Stimulated activated CD4-positive, alpha-beta T cell treated with anti-CD3 and anti-CD28 coated beads, Interleukin-15, amount 100 ng/mL, for 48 hours (primary cell): ENCODE data around the gene HTR1B.

ENCODE experiments used
- DNase-seq, 2 donors: peaks; one replicate each; pipeline ENCODE4 v3.0.0-alpha.2; 2020; ENCODE audit warnings: low read depth in 2 of 2

The HTR1B gene

GRCh38 chr6:77463308-77463860, at the start of gene HTR1B:
Gene HTR1B, minus strand, starts transcription at chr6:77463491. Its CDS starts 88 bp downstream, at chr6:77463403.
- no peak for DNase-seq

- no peak for DNase-seq
Observed at GRCh38 chr6:77512554-77512953, 49.3 kb upstream of the HTR1B start.

DNA sequence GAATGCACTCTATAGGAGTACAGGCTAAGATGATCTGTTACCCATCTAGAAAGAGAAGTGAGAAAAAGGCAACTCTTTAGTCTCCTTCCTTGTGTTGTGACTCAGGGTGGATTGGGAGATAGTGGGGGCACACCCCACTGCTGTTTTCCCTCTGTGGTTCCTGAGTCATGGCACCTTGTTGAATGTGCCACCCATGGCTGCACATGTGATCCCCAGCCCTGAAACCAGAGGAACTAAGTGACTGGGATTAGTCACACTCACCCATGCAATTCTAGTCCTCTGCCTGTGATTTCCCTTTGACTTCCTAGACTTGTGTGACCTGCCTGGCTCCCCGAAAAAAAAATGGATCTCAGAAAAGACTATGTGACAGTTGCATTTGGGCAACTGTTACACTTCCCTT, 48.6 kb upstream of the HTR1B start:
- no peak for DNase-seq

GRCh38 chr6:77502981-77503380, 39.7 kb upstream of the HTR1B start:
- no peak for DNase-seq

- no peak for DNase-seq
Observed at GRCh38 chr6:77492530-77492929, 29.2 kb upstream of the HTR1B start.

- no peak for DNase-seq
Observed at GRCh38 chr6:77487808-77488425, 24.6 kb upstream of the HTR1B start.

DNA sequence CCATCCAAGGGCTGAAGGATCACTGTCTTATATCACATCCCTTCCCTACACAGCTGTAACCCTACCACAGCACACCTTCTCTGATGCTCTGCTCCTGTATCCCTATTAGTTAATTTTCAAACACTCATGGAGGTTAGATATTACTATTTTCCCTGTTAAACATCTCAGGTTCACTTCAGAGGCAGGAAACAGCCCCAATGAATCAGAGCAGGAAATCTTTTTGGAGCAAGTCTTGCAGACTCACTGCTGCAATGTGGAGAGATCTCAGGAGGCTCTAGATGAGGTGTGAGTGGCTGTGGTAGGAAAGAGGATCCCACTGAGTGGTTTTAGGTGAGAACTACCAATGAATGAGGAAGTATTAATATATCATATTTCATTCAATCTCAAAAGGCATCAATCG, 19.7 kb upstream of the HTR1B start:
- no peak for DNase-seq

DNA sequence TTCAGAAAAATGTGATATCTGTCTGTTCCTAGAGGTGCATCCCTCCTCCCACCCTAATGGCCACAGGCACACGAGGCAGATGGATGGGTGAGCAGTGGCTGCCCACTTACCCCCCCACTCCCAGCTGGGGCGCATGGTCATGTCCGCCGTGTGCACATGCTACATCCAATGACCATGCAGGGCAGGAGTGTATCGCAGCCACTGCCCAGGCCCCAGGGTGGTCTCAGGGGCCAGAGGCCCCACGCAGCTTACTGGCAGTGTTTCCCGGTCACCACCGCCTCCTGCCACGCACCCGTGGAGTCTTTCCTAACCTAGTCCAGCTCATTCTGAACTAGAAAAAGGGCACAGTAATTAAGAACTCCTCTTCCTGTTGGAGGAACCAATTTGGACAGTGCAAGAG, 11.7 kb upstream of the HTR1B start:
- DNase-seq: no peak

GRCh38 chr6:77474286-77474956, 11.1 kb upstream of the HTR1B start:
- no peak for DNase-seq

GRCh38 chr6:77470983-77471382, 7.7 kb upstream of the HTR1B start:
- DNase-seq: no peak

DNA sequence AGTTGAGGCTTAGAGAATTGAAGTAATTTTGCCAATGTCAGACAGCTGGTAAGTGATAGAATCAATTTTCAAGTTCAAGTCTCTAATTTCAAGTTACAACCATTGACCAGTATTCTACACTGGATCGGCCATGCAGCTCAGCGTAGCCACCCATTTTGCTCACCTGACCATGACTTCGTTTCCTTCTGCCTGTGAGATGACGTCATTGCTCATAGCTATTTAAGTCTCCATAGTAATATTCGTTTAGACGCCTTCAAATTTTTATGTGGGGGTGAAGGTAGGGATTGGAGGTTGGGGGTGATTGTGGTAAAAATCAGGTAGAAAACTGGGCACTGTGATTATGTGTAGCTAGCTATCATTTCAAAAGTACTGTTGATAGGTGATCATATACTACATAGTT, 5.6 kb upstream of the HTR1B start:
- DNase-seq: no peak

- DNase-seq: no peak
Observed at GRCh38 chr6:77466451-77467437, 3.5 kb upstream of the HTR1B start.

GRCh38 chr6:77466055-77466450, 2.8 kb upstream of the HTR1B start:
- DNase-seq: no peak

DNA sequence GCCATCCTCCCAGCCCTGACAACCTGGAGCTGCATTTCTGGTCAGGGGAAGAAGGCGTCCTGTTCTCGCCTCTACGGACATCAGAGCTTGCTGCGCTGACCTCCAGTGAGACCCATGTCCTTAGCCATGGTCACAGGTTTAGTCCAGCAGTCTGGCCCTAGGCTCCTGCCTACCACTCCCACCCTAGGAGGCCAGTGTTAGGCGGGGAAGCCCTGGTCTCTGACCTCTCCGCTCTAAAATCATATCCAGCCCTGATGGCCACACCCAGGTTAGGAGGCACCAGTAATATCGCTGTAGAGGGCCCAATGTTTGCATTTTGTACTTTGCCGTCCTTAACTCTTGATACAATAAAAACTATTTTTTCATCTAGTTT, 1.2 kb upstream of the HTR1B start:
- DNase-seq: no peak

GRCh38 chr6:77463861-77464494, 687 bp upstream of the HTR1B start:
- no peak for DNase-seq

GRCh38 chr6:77462359-77463307, 658 bp downstream of the HTR1B start:
- no peak for DNase-seq

DNA sequence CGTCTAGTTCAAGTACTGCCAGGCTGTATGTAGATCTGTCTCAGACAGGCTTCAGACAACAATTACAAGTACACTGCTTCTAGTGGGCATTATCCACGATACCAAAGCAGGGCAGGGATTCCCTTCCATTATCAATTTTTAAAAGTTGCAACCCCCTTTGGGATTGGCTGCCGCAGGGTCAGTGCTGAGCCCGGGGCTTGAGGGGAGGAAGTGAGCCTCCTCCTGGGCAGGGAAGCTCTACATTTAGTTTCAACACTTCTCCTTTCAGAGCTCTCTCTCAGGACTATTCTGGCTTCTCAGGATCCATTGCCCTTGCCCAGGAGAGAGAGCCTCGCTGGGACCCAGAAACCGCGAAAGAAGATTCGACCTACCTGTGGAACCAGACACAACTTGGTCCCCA, 1.5 kb downstream of the HTR1B start:
- DNase-seq: no peak

DNA sequence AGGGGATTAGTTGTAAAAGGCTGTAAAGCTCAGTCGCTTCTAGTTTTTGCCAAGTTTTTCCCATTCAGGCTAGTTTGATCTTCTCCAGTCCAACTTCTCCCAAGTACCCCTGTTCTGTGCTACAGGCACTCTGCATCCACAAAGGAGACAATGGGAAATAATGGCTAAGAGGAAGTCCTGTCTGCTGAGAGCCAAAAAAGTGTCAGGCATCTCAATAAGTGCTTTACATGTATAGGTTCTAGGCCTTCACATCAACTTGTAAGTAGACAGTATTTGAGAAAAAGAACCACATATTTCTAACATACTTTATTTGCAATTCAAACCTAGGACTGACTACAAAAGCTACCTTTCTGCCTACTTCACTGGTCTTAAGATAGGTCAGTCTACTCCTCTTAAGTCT, 4.9 kb downstream of the HTR1B start:
- DNase-seq: no peak

DNA sequence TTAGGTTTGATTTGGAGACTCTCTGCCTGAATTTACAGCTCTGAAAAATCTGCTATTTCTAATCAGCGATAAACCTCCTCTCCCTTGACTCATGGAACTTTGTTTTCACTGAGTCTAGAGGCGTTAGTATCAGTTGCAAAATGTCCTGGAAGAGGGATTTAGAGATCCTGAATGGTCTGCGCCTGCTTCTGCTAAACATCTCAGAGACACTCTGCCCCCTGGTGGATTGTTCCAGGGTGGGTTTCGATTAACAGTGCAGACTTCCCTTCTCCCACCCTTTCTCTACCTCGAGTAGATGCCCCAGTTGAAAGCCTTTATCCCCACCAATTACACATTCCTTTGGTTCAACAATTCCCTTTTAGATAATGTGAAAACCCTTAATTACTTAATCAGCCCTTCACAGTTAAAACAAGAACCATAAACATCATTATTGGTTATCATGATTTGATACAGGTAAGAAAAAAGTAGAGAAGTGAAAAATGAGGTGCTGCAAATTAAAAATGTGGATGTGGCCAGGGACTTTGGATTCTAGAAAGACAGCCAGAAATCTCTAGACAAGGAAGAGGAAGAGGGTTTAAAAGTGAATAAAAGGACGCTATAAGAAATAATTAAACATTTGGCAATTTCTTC, 5.5 kb downstream of the HTR1B start:
- DNase-seq: peak in 1 of 2 donors; percentile 17
